ENCODE results near the gene PRDM15.
"Not testable (repeated sequence)": the region's sequence is repeated elsewhere in the genome, so short reads cannot be mapped to it uniquely, and the experiment has no call there.

PRDM15 gene

DNA sequence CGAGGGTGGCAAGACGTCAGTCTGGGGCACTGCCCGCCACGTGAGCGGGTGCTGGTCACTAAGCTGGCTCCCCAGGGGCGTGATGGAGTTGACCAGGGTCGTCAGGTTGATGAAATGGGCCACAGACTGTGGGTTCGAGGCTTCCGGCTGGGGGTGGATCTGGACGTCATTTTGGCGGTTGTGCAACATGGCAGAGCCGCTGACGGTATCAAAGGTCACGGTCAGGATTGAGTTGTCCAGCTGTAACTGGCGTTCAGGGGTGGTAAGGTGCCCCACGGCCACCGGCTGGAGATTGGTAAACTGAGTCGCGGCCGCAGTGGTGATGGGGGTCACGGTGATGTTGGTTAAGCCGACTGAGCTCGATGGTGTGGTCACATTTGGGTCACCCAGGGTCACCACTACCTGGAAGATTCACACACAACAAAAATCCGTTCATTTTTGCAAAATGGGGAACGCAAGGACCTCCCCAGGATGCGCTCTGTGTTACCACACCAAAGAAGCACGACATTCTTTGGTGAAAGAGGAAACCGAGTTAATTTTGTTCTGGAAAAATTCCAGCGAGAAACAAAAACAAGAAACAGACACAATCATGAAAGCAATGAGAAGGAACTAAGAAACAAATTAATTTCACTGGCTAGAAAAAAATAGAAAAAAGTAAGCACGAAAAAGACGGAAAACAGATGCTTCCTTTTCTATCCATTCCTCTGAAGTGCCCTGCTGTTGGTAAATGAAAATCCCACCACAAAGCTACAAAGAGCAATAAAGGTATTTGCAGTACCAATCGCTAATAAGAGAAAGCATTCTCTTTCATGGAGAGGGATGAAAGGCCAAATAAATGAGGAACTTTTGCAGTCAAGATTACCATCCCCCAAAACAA lies 77.6 kb downstream of the PRDM15 start:
- DNase-seq = no peak

DNA sequence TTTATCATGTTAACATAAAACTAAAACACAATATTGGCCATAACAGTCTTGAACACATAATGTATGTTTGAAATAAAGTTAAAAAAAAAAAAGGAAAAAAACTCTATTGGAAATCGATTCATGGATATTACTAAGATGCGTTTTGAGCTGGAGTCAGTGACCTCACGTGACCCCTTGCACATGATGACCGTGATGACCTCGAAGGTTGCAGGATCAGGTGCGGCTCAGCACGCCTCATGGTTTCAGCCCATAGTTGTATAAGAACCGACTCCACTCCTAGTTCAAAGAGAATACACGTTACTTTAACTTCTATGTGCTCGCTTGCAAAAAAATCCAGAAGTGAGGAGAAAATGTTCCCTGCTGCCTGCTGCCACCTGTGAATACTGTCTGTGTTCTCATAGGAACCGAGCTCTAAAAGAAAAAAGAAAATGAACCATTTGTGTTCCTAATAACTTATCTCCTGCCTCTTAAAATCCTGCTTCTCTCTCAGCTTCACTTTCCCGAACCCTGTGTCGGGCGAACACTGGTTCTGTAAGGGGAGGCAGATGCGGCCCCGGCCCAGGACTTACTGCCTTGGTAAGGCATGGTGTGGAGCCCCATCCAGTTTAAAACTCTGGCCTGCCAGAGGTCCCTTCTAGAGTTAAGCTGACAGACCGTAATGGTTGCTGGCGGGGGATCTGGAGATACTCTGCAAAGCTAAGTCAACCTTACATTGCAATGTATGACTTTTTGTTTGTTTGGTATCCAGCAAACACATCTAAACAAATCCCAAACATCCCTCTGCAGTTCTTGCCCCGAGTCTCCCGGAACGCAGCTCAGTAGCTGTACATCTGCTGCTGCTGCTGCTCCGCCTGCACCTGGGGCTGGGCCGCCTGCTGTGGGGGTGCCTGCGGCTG lies 78.5 kb downstream of the PRDM15 start:
- no peak for DNase-seq

DNA sequence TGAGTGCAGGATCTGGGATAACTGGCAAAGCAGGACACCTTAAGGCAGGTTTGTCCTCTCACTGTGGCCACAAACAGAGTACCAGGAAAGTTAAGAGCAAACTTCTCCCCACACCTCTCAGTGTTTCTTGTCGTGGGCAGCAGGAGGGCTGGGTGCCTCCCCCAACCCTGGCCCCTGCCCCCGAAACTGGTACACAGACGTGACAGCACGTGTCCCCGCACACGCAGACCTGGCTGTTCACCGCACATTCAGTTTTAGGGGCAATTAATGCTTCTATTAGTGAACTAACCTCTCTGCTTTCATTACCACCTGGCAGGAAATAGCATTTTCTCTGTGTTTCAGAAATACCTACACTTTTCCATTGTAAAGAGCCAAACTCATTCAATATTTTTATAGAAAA lies 79.4 kb downstream of the PRDM15 start:
- DNase-seq = no peak

DNA sequence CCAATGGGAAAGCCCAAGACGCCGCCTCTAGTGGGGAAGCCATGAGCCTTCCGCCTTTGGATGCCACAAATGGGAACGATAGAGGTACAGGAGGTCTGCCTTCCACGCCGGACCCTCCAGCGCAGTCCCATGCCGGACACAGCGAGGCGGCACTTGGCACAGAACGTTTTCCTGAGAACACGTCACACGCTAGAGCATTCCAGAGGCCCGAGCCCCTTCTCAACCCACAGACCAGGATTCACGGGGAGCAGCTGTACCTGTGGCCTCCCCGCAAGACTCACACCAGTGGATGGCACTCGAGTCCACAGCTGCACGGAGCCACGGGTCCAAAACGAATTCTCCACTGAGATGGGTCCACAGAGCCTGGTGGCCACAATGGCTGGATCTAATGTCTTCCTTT lies 80.8 kb downstream of the PRDM15 start:
- DNase-seq = no peak

DNA sequence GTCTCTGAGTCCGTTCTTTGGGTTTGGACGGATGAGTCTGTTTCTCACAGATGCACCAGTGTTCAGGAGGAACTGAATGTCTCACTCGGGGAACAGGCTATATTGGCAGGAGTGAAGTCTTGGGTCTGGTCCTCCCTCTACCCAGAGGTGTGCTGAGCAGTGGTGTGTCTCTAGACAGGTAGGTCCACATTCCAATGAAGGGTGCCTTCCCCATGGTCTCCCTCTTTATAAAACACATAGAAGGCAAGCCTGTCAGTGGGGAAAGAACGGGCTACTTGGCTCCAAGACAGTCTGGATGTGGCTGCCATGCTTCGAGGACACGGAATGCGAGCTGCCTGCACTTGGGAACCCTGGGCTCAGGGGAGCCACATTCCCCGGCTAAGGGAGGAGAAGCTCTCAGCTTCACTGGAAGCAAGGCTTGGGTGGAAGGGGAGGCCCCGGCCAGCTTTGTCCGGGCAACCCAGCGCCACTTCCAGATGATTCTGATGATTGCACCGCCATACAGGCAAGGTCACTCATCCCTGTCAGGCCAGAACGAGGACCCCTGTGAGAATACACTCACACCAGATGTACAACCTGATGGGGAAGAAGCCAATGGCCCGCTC lies 82.6 kb downstream of the PRDM15 start:
- no peak for DNase-seq

DNA sequence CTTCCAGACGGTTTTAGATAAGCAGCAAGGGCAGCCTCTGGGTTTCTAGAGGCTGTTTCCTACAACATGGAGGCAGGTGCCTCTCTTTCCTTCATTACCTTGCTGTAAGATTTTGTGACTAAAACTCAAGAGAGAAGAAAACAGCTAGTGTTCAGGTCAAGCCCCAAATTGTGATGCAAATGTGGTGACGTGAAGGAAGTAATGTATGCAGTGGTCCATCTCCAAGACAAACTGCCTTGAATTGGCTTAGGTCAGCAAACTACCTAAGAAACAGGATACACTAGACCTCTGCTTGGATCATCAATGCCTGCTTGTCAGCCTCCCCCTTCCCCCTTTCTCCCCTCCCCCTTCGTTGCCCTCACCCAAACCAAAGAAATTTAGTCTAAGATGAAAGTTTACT lies 83.4 kb downstream of the PRDM15 start:
- DNase-seq = no peak

DNA sequence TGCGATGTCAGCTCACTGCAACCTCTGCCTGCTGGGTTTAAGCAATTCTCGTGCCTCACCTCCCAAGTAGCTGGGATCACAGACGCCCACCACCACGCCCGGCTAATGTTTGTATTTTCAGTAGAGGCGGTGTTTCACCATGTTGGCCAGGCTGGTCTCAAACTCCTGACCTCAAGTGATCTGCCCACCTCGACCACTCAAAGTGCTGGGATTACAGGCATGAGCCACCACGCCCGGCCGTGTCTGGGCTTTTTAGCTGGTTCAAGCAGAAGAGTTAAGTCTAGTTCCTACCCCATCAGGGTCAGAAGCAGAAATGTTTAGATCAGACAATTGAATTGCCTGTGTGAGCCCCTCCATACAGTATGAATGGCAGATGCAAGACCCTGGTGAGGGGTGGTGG lies 84.5 kb downstream of the PRDM15 start:
- no peak for DNase-seq

DNA sequence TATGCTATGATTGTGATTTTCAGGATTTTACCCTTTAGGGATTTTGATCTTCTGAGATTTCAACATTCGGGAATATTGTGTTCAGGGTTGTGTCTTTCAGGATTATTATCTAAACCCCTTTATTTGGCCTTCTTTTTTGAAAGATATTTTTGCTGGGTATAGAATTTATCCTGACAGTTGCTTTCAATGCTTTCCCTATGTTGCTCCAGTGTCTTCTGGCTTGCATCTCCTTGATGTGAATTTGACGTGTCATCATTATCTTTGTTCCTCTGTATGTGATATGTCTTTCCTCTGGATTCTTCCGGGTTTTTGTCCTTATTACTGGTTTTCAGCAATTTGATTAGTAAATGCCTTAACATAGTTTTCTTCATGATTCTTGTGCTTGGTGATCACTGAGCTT lies 86.4 kb downstream of the PRDM15 start:
- DNase-seq = no peak

DNA sequence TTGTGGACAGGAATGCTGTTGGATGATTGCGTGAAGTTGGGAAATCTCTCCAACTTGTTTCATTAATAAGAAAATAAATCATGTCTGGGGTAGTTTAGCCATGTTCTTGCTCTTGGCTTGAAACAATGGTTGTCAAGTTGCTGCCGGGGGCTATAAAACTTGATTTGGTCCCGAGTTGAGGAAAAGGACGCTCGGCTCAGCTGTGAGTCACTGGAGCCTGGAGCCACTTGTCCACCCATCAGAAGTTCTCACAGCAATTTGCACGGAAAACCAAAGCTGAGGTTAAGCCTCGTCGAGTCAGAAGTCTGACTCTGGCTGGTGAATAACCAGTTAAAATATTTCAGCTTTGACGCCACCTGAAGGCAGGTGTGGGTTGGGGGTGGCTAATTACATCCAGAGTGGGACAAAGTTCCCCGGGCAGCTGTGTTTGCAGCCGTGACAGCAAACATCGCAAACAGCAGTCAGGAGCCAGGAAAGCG lies 92.6 kb downstream of the PRDM15 start:
- DNase-seq = no peak

DNA sequence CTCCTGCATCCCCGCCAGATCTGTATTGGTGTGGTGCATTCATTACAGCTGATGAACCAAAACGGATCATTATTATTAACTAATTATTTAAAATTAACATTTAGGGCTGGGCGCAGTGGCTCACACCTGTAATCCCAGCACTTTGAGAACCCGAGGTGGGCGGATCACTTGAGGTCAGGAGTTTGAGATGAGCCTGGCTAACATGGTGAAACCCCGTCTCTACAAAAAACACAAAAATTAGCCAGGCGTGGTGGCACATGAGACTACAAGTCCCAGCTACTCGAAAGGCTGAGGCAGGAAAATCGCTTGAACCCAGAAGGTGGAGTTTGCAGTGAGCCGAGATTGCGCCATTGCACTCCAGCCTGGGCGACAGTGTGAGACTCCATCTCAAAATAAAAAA lies 93.9 kb downstream of the PRDM15 start:
- not testable (repeated sequence) for DNase-seq

DNA sequence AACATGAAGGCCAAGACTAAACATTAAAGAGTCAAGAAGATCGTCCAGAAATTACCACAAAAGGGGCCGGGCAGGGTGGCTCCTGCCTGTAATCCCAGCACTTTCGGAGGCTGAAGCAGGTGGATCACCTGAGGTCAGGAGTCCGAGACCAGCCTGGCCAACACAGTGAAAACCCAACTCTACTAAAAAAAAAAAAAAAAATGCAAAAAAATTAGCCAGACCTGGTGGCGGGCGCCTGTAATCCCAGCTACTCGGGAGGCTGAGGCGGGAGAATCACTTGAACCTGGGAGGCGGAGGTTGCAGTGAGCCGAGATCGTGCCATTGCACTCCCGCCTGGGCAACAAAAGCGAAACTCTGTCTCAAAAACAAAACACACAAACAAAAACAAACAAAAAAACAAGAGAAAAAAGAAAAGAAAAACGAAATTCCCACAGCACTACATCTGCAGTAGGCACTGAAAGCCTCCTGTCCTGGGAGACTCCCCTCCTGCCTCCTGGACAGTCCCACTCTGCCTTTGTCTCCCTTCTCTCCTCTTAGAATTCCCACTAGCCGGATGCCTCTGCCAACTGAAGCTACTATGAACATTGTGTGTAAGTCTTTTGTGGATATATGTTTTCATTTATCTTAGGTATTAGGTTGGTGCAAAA lies 94.6 kb downstream of the PRDM15 start:
- DNase-seq = no peak

DNA sequence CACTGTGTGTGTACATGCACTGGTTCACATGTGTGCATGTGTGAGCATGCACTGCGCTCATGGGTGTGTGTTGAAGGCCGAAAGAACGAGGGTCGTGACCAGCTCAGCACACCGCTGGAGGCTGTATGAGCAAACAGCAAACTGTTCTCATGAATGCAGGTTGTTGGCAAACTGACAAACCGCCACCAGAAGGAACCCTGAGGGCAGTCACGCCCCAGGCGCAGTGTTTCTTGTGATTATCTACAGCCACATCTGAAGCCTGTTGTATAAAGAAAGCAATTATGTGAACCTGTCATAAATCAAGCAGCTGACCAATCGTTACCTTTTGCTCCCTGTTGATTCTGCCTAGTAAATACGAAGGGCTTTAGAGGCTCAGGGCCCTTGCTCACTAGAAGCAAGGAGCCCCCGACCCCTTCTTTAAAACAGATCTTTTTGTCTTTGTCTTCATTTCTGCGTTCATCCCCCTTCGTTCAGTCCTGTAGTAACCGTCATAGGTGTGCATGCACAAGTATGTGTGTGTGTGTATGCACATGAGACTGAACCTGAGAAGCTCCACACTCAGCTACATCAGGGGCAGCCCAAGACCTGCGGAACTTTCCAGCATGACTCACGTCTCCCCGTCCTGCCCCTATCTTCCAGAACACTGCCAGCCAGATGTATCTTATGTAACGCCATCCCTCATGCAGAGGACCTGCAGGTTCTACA lies 95.5 kb downstream of the PRDM15 start:
- peak; percentile 97 for DNase-seq

DNA sequence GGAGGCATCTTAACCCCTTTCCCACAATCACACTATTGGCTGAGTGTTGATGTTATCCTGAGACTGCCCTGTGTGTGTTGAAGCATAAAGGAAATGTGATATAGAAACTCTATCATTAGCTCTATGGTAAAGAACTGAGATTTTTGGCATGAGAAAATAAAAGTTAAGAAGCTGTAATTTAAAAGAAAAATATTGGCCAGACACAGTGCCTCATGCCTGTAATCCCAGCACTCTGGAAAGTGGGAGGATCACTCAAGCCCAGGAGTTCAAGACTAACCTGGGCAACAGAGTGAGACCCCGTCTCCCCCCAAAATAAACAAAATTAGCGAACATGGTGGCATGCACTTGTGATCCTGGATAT lies 98.1 kb downstream of the PRDM15 start:
- DNase-seq = no peak

DNA sequence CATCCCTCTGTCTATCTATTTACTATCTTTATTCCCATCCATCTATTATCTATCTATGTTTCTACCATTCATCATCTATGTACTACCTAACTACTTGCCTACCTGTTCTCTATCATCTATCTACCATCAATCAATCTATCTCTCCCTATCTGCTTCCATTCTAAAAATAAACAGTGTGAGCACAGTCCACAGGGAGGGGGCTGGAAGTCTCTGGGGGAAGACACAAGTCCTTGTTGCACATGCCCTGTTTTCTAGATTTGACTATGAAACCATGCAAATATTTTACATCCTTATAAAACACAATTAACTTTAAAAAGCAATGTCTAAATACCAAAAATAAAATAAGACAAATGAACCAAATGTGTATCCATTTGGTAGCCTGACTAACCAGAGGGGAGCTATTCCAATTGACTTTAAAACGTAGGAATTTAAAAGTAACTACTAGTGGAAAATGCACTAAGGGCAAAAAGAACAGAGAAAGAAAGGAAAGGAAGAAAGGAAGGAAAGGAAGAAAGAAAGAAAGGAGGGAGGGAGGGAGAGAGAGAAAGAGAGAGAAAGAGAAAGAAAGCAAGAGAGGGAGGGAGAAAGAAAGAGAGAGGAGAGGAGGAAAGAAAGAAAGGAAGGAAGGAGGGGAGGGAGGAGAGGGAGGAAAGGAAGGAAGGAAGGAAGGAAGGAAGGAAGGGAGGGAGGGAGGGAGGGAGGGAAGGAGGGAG lies 98.7 kb downstream of the PRDM15 start:
- no peak for DNase-seq

DNA sequence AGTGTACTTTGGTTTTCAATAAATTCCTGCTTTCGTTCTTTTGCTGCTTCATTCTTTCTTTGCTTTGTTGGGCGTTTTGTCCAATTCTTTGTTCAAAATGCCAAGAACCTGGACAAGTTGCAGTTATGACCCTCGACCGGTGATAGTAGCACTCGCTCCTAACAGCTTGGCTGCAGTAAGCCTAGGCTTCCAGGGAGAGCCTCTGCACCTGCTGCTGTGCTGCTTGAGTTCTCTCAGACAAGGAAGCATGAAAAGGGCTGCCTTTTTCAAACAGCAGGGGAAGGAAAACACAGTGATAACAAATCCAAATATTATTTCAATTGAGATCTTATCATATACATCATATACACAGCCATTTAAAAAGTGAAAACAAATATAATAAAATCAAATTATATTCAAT lies 99.5 kb downstream of the PRDM15 start:
- no peak for DNase-seq

DNA sequence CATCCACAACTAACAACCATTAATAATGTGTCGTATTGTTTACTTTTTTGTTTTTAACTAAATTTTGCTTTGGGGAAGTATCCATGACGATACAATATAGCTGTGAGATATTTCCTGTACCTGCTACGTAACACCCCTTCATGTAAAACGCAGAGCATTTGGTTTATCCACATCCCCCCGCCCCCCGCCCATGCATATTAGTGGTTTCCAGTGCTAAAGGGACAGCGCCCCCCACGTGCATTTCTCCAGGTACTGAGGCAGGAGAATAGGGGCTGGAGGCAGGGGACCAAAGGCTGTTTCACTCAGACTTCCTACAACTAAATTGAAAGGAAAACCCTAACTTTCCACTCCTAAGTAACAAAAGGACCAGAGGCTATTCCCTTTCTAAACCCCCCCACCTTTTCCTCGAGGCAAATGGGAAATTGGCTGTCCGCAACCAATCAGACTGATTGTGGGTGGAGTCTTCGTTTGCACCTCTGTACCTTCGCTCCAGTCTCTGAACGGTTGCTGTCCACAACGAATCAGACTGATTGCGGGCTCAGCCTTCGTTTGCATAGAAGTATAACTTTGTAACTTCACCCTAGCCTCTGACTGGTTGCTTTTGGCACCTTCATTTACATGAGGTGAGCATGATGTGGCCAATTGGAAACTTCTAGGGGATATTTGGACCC lies 100.1 kb downstream of the PRDM15 start:
- DNase-seq = no peak

DNA sequence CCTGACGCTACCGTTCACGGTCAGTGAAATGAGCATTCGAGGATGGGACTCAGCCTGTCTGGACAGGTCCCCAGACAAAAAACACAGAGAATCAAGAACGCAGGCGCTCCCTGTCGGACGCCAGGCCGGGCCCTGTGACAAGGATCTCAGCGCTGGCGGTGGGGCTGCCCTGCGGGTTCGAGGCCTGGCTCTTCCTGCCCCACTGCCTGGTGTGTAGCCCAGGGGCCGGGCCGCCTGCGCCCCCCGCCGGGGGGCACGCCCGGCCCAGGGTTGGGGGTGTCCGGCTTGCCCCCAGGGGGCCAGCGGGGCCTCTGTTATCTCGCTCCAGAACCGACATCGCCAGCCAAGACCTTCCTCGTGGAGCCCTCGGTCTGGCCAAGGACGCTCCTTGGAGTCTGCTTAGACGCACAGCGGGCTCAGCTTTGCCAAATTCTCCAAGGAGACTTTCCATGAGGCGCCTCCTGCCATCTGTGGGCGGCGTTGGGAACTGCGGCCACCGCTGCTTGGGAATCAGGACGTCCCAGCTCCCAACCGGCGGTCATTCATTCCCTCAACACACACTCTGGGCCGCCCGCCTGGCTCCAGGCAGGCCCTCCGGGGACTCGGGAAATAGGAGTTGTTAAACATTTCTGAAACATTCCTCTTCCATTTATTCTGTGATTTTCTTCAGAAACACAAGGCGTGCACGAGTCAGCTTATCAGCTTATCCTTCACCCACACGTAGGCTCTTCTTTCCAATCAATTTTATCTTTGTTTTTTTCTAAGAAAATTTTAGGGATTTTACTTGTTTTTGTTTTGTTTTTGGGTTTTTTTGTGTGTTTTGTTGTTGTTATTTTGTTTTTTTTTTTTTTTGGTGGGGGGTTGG lies 101.0 kb downstream of the PRDM15 start:
- DNase-seq = peak; percentile 65

DNA sequence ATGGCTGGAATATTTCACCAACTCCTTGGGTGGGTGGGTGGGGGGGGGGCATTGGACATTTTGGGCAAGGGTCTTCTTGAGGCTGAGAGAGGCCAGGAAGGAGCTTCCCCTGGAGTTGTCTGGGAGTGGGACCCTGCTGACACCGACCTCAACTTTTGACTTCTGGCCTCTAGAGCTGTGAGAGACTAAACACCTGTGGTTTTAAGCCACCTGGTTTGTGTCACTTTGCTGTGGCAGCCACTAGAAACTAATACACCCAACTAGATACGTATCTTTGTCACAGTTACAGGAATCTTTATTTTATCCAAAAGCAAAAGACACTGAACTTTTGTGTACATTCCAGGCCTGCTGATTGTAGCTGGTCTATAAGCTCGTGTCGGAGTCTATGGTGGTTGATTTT lies 102.4 kb downstream of the PRDM15 start:
- DNase-seq = no peak

DNA sequence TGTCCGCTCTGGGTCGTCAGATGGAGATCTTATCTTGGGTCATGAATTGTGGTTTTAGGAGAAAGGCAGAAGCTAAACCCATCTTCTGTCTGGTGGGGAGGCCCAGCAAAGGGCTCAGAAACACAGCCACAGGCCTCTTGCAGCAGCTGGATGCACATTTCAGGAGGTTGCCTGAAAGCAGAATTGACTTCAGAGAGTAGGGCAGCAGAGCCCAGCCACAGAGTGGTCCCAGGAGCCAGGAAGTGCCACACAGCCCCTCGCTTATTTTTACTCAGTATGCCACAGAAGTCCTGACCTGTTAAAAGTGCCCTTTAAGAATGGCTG lies 104.0 kb downstream of the PRDM15 start:
- no peak for DNase-seq

DNA sequence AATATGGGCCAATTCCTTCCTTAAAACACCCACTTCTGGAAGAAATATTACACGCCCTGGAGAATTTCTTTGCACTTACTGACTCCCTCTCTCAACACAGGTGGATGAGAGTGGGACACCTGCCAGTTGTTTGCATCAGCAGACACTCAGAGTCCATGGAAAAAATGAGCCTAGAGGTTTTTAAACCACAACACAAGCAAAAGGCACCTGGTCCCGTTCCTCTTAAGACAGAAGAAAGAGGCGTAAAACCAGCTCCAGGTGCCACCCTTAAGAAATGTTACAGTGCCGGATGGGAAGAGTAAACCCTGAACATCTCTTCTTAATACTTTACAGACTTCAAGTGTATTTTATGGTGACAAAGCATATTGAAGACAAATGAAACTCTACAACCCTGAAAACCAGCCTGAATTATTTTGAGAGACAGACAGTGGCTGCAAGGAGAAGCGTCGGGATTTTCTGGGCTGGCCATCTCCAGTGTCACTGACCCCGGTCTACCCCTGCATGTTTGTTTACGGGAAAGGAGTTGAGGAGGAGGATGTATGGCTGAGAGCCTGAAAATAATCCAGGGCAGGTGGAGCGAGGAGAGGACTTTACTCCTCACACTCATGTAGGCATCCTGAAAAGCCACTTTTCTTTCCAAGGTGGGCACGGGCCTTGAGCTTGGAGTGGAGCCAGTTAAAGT lies 104.5 kb downstream of the PRDM15 start:
- DNase-seq = no peak
